ENCODE data around the gene TBC1D17.

Gene TBC1D17

GRCh38 chr19:49890349-49891311, 13.1 kb downstream of the TBC1D17 start:
- peak; percentile 56 for ATAC-seq (replicated peaks)
- peak; percentile 52 to 70 (median 69) for DNase-seq
- H3K4me1 Mint-ChIP-seq (ENCODE audit: low read depth in 2 of 2) = peaks cover 4 to 46% of the 10 kb centered on the region in 2 donors
- no peaks in the 10 kb centered on the region for H3K36me3 Mint-ChIP-seq (ENCODE audit: insufficient read depth)
- no peaks in the 10 kb centered on the region for H3K27me3 Mint-ChIP-seq
- H3K4me3 Mint-ChIP-seq = peak overlapping the region; percentile 74 to 86
- no peaks in the 10 kb centered on the region for H3K9me3 Mint-ChIP-seq
- H3K27ac Mint-ChIP-seq = peak overlapping the region in 1 of 2 donors; percentile 99

- peaks cover 8 to 51% of the 10 kb centered on the region in 2 donors for H3K4me1 Mint-ChIP-seq (ENCODE audit: low read depth in 2 of 2)
- ATAC-seq (replicated peaks) (peak; percentile 2), DNase-seq (no peak)
- H3K4me3 Mint-ChIP-seq = peak overlapping the region; percentile 6 to 86
- H3K27me3 Mint-ChIP-seq = no peaks in the 10 kb centered on the region
- peak overlapping the region in 1 of 2 donors; percentile 99 for H3K27ac Mint-ChIP-seq
- H3K36me3 Mint-ChIP-seq (ENCODE audit: insufficient read depth) = no peaks in the 10 kb centered on the region
- no peaks in the 10 kb centered on the region for H3K9me3 Mint-ChIP-seq
Observed at GRCh38 chr19:49891393-49891792, 13.9 kb downstream of the TBC1D17 start.

DNA sequence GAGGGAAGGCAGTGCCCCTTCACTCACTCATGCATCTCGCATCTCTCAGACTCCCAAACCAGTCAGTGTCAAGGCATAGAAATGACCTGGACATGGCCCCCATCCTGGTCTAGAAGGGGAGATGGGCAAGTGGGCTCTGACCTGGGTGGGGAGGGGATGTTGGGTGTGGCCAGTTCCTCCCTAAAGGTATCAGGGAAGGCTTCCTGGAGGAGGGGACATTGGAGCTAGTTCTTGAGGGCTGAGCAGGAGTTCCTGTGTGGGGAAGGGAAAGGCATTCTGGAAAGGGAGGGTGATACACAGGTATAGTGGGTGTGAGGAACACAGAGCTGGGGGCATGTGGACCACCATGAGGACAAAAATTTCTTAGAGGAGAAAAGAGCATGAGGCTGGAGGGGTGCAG, 15.2 kb downstream of the TBC1D17 start:
- Mint-ChIP-seq H3K4me1 (ENCODE audit: low read depth in 2 of 2) (peaks cover 21 to 61% of the 10 kb centered on the region in 2 donors), H3K4me3 (peak overlapping the region in 1 of 2 donors; percentile 86), H3K36me3 (ENCODE audit: insufficient read depth) (no peaks in the 10 kb centered on the region), H3K27me3 (no peaks in the 10 kb centered on the region), H3K9me3 (no peaks in the 10 kb centered on the region), H3K27ac (peak overlapping the region in 1 of 2 donors; percentile 99)
- ATAC-seq (replicated peaks) (no peak), DNase-seq (no peak)

DNA sequence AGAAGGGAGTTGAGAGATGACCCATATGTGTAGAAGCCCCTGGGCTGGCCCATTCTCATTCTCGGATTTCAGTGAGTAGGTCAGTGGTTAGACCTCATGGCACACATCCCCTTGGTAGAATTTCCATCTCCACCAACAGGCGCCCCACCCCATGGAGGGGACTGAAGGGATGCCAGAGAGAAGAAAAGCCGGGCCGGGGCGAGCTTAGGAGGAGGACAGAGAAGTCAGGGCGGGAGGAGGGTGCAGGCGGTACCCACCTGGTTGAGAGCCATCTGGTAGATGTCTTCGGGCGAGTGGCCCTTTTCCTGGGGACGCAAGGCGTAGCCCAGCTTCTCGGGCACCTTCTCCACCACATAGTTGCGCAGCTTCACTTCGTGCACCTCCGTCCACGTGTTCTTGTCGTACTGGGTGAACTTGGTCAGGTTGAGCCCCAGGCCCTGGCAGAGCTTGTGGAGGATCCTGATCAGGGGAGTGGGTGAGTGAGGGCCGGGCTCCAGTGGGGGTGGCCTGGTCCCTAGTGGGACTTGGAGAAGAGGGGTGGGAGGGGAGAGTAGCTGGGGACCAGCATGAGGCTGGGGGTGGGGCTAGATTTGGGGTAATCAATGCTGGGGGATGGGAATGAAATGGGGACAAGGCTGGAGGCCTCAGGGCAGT, 16.6 kb downstream of the TBC1D17 start:
- H3K9me3 Mint-ChIP-seq = no peaks in the 10 kb centered on the region
- no peak for DNase-seq
- peak overlapping the region; percentile 98 to 99 for H3K27ac Mint-ChIP-seq
- no peaks in the 10 kb centered on the region for H3K27me3 Mint-ChIP-seq
- no peak for ATAC-seq (replicated peaks)
- H3K4me1 Mint-ChIP-seq (ENCODE audit: low read depth in 2 of 2) = peaks cover 24 to 60% of the 10 kb centered on the region in 2 donors
- peak overlapping the region in 1 of 2 donors; percentile 86 for H3K4me3 Mint-ChIP-seq
- H3K36me3 Mint-ChIP-seq (ENCODE audit: insufficient read depth) = no peaks in the 10 kb centered on the region

GRCh38 chr19:49894879-49895565, 17.5 kb downstream of the TBC1D17 start:
- H3K27ac Mint-ChIP-seq = peak overlapping the region; percentile 98 to 99
- H3K4me3 Mint-ChIP-seq = peak overlapping the region in 1 of 2 donors; percentile 86
- no peaks in the 10 kb centered on the region for H3K9me3 Mint-ChIP-seq
- no peaks in the 10 kb centered on the region for H3K27me3 Mint-ChIP-seq
- no peaks in the 10 kb centered on the region for H3K36me3 Mint-ChIP-seq (ENCODE audit: insufficient read depth)
- ATAC-seq (replicated peaks) (peak; percentile 16), DNase-seq (peak in 2 of 3 experiments; percentile 53 to 55)
- H3K4me1 Mint-ChIP-seq (ENCODE audit: low read depth in 2 of 2) = peaks cover 24 to 56% of the 10 kb centered on the region in 2 donors

GRCh38 chr19:49895566-49896297, 18.2 kb downstream of the TBC1D17 start:
- peaks cover under 1% of the 10 kb centered on the region for H3K36me3 Mint-ChIP-seq (ENCODE audit: insufficient read depth)
- H3K27ac Mint-ChIP-seq = peak overlapping the region; percentile 98 to 99
- H3K4me3 Mint-ChIP-seq = peak overlapping the region; percentile 74 to 86
- no peaks in the 10 kb centered on the region for H3K9me3 Mint-ChIP-seq
- H3K27me3 Mint-ChIP-seq = no peaks in the 10 kb centered on the region
- peaks cover 24 to 53% of the 10 kb centered on the region in 2 donors for H3K4me1 Mint-ChIP-seq (ENCODE audit: low read depth in 2 of 2)
- ATAC-seq (replicated peaks) (no peak), DNase-seq (no peak)

DNA sequence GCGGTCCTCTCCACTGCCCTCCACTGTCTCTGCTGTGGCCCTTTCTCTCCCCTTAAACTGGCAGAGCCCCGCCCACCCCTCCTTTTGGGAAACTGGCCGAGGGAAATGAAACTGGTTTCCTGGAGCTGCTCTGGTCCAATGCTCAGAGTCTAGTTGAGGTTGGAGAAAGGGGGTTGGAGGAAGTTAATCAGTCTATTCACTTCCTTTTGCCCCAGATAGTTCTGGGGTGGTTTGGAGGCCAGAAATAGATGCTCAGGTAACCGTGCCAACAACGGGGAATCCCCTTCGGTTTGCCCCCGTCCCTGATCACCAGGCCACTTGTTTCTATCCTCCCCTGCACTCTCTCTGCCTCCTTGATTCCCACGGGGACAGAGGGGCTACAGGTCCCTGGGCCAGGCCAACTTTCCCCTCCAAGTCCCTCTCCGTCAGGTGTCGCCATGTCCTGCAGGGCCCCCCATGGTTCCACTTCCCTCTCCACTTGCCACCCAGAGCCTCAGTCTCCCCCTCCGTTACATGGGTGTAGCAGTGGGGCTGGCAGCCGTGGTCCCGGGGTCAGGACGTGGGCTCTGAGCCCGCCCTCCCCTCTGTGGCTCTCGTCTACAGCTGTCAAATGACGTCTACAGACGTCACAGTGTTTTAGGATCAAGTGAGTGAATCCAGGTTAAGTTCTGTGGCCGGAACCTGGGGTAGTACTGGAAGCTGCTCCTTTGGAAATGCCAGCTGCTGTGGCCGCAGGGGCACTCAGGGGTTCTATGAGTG, 19.5 kb downstream of the TBC1D17 start, which contains the start of gene IL4I1:
Gene IL4I1 (minus strand): TSS at position 25 of the 759 bp plus-strand sequence. CDS start 727 bp downstream, outside the sequence.
- Mint-ChIP-seq H3K4me3 (peak within 1 kb of the TSS; percentile 74 to 86), H3K36me3 (ENCODE audit: insufficient read depth) (peaks cover 2% of the 10 kb centered on the region), H3K4me1 (ENCODE audit: low read depth in 2 of 2) (peaks cover 24 to 47% of the 10 kb centered on the region in 2 donors), H3K27ac (peak within 1 kb of the TSS; percentile 98 to 99), H3K27me3 (no peaks in the 10 kb centered on the region), H3K9me3 (no peaks in the 10 kb centered on the region)
- ATAC-seq (replicated peaks) (peak; percentile 66), DNase-seq (peak; percentile 69 to 77 (median 76))

GRCh38 chr19:49904136-49904535, 26.6 kb downstream of the TBC1D17 start:
- ATAC-seq (replicated peaks) = no peak
- no peak overlapping the region for H3K4me3 Mint-ChIP-seq
- peaks cover 0 to 4% of the 10 kb centered on the region in 2 donors for H3K4me1 Mint-ChIP-seq (ENCODE audit: low read depth in 2 of 2)
- H3K36me3 Mint-ChIP-seq (ENCODE audit: insufficient read depth) = peaks cover 16% of the 10 kb centered on the region
- H3K27me3 Mint-ChIP-seq = no peaks in the 10 kb centered on the region
- H3K27ac Mint-ChIP-seq = peak overlapping the region in 1 of 2 donors; percentile 35
- no peaks in the 10 kb centered on the region for H3K9me3 Mint-ChIP-seq
- DNase-seq = no peak

DNA sequence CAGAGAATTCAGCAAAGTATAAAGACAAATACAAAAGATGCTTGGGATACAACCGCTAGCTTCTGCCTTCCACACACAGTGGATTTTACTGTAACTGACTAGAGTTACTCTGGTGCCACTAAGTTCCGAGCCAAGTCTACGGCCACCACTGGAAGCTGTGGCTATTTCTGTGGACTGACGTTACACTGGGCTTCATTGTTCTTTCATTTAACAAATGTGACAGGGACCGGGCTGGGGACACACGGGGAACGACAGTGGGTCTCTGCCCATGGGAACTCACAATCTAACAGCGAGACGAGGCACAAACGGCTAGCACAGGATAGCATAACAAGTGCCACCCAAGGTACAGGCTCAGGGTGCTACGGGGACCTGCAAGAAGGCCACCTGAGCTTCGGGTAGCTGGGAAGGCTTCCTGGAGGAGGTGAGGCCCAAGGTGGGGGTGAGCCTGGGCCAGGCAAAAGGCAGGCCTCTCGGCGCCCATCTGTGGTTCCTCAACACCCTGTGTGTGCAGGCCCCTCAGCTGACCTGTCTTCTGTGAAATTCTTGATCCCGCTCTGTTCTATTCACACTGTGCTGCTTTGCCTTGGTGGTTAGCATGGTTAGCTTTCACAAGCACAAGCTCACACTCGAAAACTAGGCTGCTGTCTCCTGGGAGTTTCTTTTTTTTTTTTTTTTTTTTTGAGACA, 29.5 kb downstream of the TBC1D17 start:
- H3K9me3 Mint-ChIP-seq = no peaks in the 10 kb centered on the region
- DNase-seq (no peak), ATAC-seq (replicated peaks) (no peak)
- peak overlapping the region in 1 of 2 donors; percentile 23 for H3K27ac Mint-ChIP-seq
- peaks cover 16% of the 10 kb centered on the region for H3K36me3 Mint-ChIP-seq (ENCODE audit: insufficient read depth)
- no peak overlapping the region for H3K4me3 Mint-ChIP-seq
- H3K4me1 Mint-ChIP-seq (ENCODE audit: low read depth in 2 of 2) = peaks cover 9 to 12% of the 10 kb centered on the region in 2 donors
- no peaks in the 10 kb centered on the region for H3K27me3 Mint-ChIP-seq

GRCh38 chr19:49907745-49908446, 30.4 kb downstream of the TBC1D17 start:
- Mint-ChIP-seq H3K9me3 (no peaks in the 10 kb centered on the region), H3K36me3 (ENCODE audit: insufficient read depth) (peaks cover 21% of the 10 kb centered on the region), H3K27ac (peak overlapping the region; percentile 13 to 65), H3K4me1 (ENCODE audit: low read depth in 2 of 2) (peaks cover 9 to 15% of the 10 kb centered on the region in 2 donors), H3K4me3 (no peak overlapping the region), H3K27me3 (no peaks in the 10 kb centered on the region)
- DNase-seq (no peak), ATAC-seq (replicated peaks) (no peak)
